Esophagus mucosa (tissue), 1 donor: ENCODE data around the gene LRCH1. TPM values are rescaled to one million over a fixed set of nuclear protein-coding genes. Genes with fewer than 3 reads are reported as not detected.
A peak's percentile ranks its signal among the peaks of the same experiment; 100 is the strongest.

Source experiments
- ATAC-seq: fragments of 200-7000 bp; cut with Tn5 transposase; one replicate; pipeline ENCODE4 v1.9.1; 2020
- total RNA-seq: library from RNA; stranded (reverse); gene quantifications from one replicate; pipeline ENCODE4 v1.2.4, GENCODE V29; 2023
- donor health status: DM: yes; HTN: yes; CAD: no.

The LRCH1 gene
- total RNA-seq, 1 donor from 2014 or later: 7.0 TPM

- ATAC-seq: peak; percentile 43
Observed at GRCh38 chr13:46641274-46642081, 88.5 kb downstream of the LRCH1 start.

- no peak for ATAC-seq
Observed at GRCh38 chr13:46642254-46642653, 89.3 kb downstream of the LRCH1 start.

- no peak for ATAC-seq
Observed at GRCh38 chr13:46643165-46643777, 90.3 kb downstream of the LRCH1 start.

DNA sequence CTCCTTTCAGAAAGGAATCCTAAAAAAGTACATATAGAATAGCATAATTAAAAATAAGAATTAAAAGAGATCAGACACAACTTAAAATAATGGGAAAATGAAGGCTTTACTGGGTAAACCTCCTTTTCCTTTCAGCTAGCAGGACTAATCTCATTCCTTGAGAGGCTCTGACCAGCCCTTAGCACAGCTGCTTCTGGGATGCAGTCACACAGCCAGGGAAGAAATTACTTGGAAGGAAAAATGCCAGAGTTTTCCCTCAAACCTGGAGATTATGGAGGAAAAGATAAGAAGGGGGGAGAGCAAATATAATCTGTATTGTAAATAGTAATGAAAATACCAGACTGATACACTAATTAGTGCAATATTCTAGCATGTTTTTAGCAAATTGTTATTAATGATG is 91.8 kb downstream of the LRCH1 start:
- ATAC-seq: no peak

DNA sequence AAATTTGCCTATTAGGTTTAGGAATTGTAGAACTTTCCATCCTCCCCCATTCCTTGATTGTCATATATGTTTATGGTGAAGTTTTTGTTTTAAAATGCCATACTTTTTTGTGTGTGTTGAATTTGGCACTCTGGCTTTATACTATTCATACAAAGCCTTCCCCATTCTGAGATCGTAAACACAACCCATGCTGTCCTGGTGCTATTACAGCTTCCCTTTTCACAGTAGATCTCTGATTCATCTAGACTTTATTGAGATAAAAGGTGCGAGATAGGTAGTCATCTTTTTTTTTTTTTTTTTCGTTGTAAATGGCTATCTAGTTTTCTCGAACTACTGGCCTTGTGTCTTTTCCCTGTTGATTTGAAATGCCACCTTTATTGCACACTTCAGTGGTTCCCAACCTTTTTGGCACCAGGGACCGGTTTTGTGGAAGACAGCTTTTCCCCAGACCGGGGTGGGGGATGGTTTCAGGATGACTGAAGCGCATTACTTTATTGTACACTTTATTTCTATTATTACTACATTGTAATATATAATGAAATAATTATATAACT is 94.6 kb downstream of the LRCH1 start:
- no peak for ATAC-seq

DNA sequence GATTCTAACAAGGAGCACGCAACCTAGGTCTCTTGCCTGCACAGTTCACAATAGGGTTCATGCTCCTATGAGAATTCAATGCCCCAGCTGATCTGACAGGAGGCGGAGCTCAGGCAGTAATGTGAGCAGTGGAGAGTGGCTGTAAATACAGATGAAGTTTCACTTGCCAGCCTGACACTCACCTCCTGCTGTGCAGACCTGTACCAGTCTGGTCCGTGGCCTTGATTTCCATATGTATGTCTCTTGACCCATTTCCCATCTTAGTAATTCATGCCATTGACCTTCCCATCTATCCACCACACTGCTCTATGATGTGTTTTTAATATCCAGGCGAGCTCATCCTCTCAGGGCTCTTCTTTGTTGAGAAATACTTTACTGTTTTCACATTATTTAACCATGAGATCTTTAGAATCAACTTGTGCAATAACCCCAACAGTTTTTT is 95.2 kb downstream of the LRCH1 start:
- peak; percentile 74 for ATAC-seq

DNA sequence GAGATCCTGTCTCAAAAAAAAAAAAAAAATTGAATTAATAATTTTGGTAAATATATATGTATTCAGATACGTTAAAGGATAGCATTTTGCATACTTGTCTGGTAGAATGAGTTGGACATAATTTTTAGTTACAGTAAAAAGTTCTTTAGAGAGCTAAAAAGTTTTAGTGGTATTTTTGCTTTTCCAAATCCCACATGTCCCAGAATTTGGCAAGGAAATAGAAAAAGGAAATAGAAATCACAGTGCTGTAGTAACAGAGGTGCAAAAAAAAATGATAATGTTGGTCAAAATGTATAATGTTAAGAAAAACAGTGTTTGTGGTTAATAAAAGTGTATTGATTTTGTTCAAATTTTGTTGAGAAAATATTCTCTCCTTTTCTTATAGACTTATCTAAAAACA is 96.8 kb downstream of the LRCH1 start:
- no peak for ATAC-seq

DNA sequence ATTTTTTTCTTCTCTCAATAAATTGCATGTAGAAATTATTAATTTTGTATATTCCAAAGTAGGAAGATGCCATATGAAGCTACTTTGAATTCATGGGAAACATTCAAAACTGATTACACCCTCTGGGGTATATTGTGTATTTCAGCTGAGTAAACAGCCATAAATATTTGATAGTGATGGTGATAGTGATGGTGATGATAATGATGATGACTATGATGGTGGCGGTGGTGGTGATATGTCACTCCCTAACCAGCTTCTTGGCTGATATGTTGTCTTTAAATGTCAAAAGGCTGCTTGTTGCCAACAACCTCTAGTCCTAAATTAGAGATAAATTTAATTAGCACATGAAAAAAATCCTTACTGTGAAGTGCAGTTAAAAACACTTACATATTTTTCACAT is 102.0 kb downstream of the LRCH1 start:
- no peak for ATAC-seq

GRCh38 chr13:46655377-46656180 is 102.6 kb downstream of the LRCH1 start:
- no peak for ATAC-seq

DNA sequence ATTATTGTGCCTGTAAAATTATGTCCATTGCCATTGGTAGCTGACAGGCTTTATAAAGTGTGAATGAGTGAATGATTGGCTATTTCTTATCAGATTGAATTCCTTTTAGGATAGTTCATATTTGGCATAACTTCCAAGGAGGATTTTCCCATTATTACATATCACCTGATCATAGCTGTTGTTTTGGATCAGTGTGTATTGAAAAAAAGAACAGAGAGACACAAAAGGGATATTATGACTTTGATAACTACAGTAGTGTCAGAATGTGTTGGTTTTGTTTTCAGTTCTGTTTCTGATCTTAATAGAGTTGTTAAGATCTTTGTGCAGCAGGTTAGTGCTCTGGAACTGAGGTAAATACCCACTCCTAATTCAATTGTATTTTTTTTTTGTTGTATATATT is 103.8 kb downstream of the LRCH1 start:
- no peak for ATAC-seq

DNA sequence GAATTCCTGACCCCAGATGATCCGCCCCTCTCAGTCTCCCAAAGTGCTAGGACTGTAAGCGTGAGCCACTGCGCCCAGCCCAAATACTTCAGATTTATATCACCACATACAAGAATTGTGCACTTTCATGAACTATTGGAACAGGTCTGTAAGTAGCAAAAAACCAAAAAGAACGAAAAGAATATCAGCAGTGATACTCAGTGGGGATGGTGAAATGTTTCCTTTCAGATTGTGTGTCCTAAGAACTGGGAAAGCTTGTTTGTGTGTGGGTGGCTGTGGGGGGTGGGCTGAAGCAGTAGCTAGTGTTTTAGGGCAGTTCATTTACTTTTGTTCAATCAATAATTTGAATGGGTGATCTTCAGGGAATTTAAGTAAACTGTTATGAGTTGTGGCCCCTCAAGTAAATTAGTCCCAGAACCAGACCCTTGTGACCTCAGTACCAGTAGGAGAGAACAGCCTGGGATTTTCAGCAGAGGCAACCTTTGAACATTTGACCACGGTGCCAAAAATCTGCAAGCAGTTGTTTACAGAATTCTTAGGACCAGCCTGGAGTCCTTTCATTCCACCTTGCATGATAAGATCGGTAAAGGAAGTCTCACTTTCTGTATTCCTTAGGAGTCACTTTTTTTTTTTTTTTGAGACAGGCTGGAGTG is 106.6 kb downstream of the LRCH1 start:
- ATAC-seq: no peak

GRCh38 chr13:46660416-46660815 is 107.4 kb downstream of the LRCH1 start:
- no peak for ATAC-seq

DNA sequence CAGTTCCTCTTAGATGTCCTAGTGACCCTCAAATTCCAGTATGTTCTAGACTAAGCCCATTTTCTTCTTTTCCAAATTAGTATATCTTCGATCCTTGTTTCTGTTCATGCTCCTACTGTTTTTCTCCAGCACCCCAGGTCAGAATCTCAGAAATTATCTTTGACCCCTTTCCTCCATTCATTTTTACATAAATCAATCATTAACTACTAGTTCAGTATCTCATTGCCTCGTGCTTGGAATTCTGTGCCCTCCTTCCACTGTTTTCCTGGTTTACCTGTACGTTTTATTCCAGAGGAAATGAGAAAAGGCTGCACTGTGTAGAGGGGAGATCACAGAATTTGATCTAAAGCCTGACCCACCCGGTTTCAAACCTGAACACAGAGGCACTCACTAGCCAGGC is 107.9 kb downstream of the LRCH1 start:
- ATAC-seq: no peak

DNA sequence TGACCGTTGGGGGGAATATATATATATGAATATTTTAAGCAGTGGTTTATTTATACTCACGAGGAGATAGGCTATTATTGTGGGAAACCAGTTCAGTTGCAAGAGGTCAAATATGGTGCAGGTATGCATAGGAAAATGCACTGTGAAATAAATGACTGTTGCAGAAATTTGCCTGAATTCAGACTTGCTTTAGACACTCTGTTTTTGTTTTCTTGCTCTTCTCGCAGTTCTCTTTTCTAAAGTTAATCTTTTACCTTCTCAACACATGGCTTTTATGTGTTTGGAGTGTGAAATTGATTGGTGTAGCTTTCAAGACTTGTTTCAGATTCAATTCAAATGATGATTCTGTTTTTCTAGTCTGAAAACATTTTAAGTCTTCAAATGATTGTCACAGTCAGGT is 109.7 kb downstream of the LRCH1 start:
- ATAC-seq: no peak

GRCh38 chr13:46663206-46664037 is 110.5 kb downstream of the LRCH1 start:
- no peak for ATAC-seq

DNA sequence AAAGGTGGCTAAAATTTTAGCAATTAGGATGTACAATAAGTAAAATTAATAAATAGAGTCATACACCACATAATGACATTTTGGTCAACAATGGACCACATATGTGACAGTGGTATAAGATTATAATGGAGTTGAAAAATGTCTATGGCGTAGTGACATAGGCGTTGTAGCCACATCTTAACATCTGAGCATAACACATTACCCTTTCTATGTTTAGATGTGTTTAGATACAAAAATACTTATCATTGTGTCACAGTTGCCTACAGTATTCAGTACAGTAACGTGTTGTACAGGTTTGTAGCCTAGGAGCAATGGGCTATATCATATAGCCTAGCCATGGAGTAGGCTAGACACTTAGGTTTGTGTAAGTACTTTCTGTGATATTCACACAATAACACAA is 111.2 kb downstream of the LRCH1 start:
- no peak for ATAC-seq

GRCh38 chr13:46665248-46665632 is 112.3 kb downstream of the LRCH1 start:
- no peak for ATAC-seq

- no peak for ATAC-seq
Observed at GRCh38 chr13:46665633-46666482, 112.9 kb downstream of the LRCH1 start.

GRCh38 chr13:46666727-46667456 is 113.9 kb downstream of the LRCH1 start:
- ATAC-seq: no peak

GRCh38 chr13:46667687-46668281 is 114.8 kb downstream of the LRCH1 start:
- no peak for ATAC-seq
